H1 (cell line): ENCODE results near the gene ZBTB22. TPM values are rescaled to one million over a fixed set of nuclear protein-coding genes. Genes with fewer than 3 reads are reported as not detected.
A peak's percentile ranks its signal among the peaks of the same experiment; 100 is the strongest.

Source experiments
- CTCF ChIA-PET: fragments of 300-600 bp; sonication (Branson Sonifier 250); formaldehyde crosslinking; loops from one replicate; lab custom pipeline; 2021; ENCODE audit not compliant: partially characterized antibody; lab: Charles Lee
- POLR2A ChIA-PET: fragments of 300-600 bp; sonication (Branson Sonifier 250); formaldehyde crosslinking; loops from one replicate; lab custom pipeline; 2021; ENCODE audit warnings: inconsistent platforms; ENCODE audit not compliant: partially characterized antibody; lab: Charles Lee
- DNase-seq, 2 experiments: peaks; one replicate each; pipeline versions ENCODE4 v3.0.0 to v3.0.0-alpha.2; 2010 to 2022; ENCODE audit warnings: low spot score in 2 of 2, low read depth in 1 of 2, mixed read lengths in 1 of 2
- FAIRE-seq: peaks from 2 replicates; lab custom pipeline; 2011; peaks lifted over from hg19 to GRCh38; lab: Jason Lieb, UNC
- H2AFZ ChIP-seq: 2 replicates; pipeline ENCODE4 v1.8.1; 2012; ENCODE audit warnings: low read length, inconsistent platforms
- H2AK5ac ChIP-seq: 2 replicates; pipeline ENCODE4 v1.6.1; 2013; ENCODE audit warnings: low read depth, low read length
- H2BK120ac ChIP-seq: replicated peaks from 2 replicates; pipeline ENCODE3; 2013; ENCODE audit warnings: low read depth, low read length, inconsistent platforms
- H2BK12ac ChIP-seq: 2 replicates; pipeline ENCODE4 v1.6.1; 2013; ENCODE audit warnings: low read depth, low read length
- H2BK15ac ChIP-seq: 2 replicates; pipeline ENCODE4 v1.6.1; 2013; ENCODE audit warnings: low read length
- H2BK20ac ChIP-seq: 2 replicates; pipeline ENCODE4 v1.6.1; 2013; ENCODE audit warnings: low read length
- H2BK5ac ChIP-seq: 2 replicates; pipeline ENCODE4 v1.6.1; 2013; ENCODE audit warnings: low read depth, low read length
- H3K14ac ChIP-seq: 2 replicates; pipeline ENCODE4 v1.6.1; 2013; ENCODE audit warnings: inconsistent platforms; ENCODE audit not compliant: insufficient read length
- H3K18ac ChIP-seq: 2 replicates; pipeline ENCODE4 v1.6.1; 2013; ENCODE audit warnings: low read length; ENCODE audit errors: extremely low read depth
- H3K23ac ChIP-seq: 2 replicates; pipeline ENCODE4 v1.6.1; 2013; ENCODE audit warnings: inconsistent platforms; ENCODE audit not compliant: insufficient read length
- H3K23me2 ChIP-seq: 2 replicates; pipeline ENCODE4 v1.6.1; 2013; ENCODE audit warnings: low read depth, low read length
- H3K27ac ChIP-seq: 2 replicates; pipeline ENCODE4 v1.6.1; 2011; ENCODE audit warnings: low read depth, low read length, inconsistent platforms
- H3K27me3 ChIP-seq, 4 experiments: replicated peaks in 1 of 4; 1 replicate in 1 of 4; 2 replicates in 3 of 4; pipeline versions ENCODE4 v1.6.1 to v1.8.1; 2011 to 2013; ENCODE audit warnings: low read length in 3 of 4, mild to moderate bottlenecking in 3 of 4, inconsistent platforms in 2 of 4, mixed read lengths in 2 of 4, moderate library complexity in 1 of 4; ENCODE audit not compliant: control insufficient read depth in 3 of 4, insufficient read depth in 3 of 4; ENCODE audit errors: extremely low read depth in 1 of 4
- H3K36me3 ChIP-seq, 4 experiments: 2 replicates each; pipeline versions ENCODE4 v1.6.1 to v1.8.1; 2011 to 2013; ENCODE audit warnings: mild to moderate bottlenecking in 4 of 4, low read length in 3 of 4, moderate library complexity in 2 of 4, control low read depth in 1 of 4, inconsistent platforms in 1 of 4; ENCODE audit not compliant: insufficient read depth in 4 of 4, control insufficient read depth in 2 of 4
- H3K4ac ChIP-seq: replicated peaks from 2 replicates; pipeline ENCODE3; 2013; ENCODE audit warnings: low read length, low read depth, mixed read lengths, inconsistent platforms; ENCODE audit not compliant: insufficient read length
- H3K4me1 ChIP-seq, 4 experiments: replicated peaks in 1 of 4; 1 replicate in 1 of 4; 2 replicates in 3 of 4; pipeline versions ENCODE4 v1.6.1 to v1.8.1; 2011 to 2013; ENCODE audit warnings: low read length in 3 of 4, inconsistent platforms in 2 of 4, mixed read lengths in 1 of 4; ENCODE audit not compliant: insufficient read depth in 4 of 4, control insufficient read depth in 3 of 4
- H3K4me2 ChIP-seq, 2 experiments: 2 replicates each; pipeline versions ENCODE4 v1.6.1 to v1.8.1; 2011 to 2013; ENCODE audit warnings: low read depth in 2 of 2, low read length in 2 of 2, control low read depth in 1 of 2, inconsistent platforms in 1 of 2, mild to moderate bottlenecking in 1 of 2; ENCODE audit not compliant: insufficient read depth in 1 of 2
- H3K4me3 ChIP-seq, 4 experiments: fragments of 200-600, 300-600 bp in 1 of 4; sonication (generic), shearing (Covaris generic), sonication (Bioruptor Twin) in 1 of 4; 2 replicates each; pipeline versions ENCODE4 v1.5.1 to v1.8.1; 2011 to 2016; ENCODE audit warnings: low read length in 4 of 4, low read depth in 3 of 4, control low read depth in 2 of 4, inconsistent platforms in 2 of 4, mild to moderate bottlenecking in 2 of 4, mixed read lengths in 1 of 4, moderate library complexity in 1 of 4; ENCODE audit not compliant: insufficient read depth in 2 of 4; ENCODE audit errors: extremely low read depth in 1 of 4
- H3K56ac ChIP-seq: replicated peaks from 2 replicates; pipeline ENCODE3; 2013; ENCODE audit warnings: low read depth, mild to moderate bottlenecking, mixed read lengths, low read length, inconsistent platforms; ENCODE audit not compliant: insufficient read length
- H3K79me1 ChIP-seq: 2 replicates; pipeline ENCODE4 v1.6.1; 2013; ENCODE audit warnings: low read depth, low read length, control low read depth
- H3K79me2 ChIP-seq, 2 experiments: 2 replicates each; pipeline versions ENCODE4 v1.6.1 to v1.8.1; 2012 to 2013; ENCODE audit warnings: low read length in 2 of 2, mild to moderate bottlenecking in 2 of 2, inconsistent platforms in 1 of 2; ENCODE audit not compliant: insufficient read depth in 2 of 2, control insufficient read depth in 1 of 2
- H3K9ac ChIP-seq, 4 experiments: replicated peaks in 1 of 4; 1 replicate in 1 of 4; 2 replicates in 3 of 4; pipeline versions ENCODE4 v1.6.1 to v1.8.1; 2011 to 2013; ENCODE audit warnings: low read depth in 3 of 4, low read length in 3 of 4, control low read depth in 2 of 4, mild to moderate bottlenecking in 2 of 4, moderate library complexity in 2 of 4, inconsistent platforms in 1 of 4; ENCODE audit errors: extremely low read depth in 1 of 4
- H3K9me3 ChIP-seq, 2 experiments: 2 replicates each; pipeline versions ENCODE4 v1.6.1 to v1.8.1; 2012 to 2013; ENCODE audit warnings: mild to moderate bottlenecking in 2 of 2, moderate library complexity in 2 of 2, control low read depth in 1 of 2, inconsistent platforms in 1 of 2, low read depth in 1 of 2, low read length in 1 of 2, mixed read lengths in 1 of 2; ENCODE audit not compliant: insufficient read depth in 2 of 2
- H4K20me1 ChIP-seq, 2 experiments: replicated peaks in 1 of 2; 2 replicates each; pipeline versions ENCODE3 to v1.8.1; 2011 to 2013; ENCODE audit warnings: inconsistent platforms in 2 of 2, low read length in 2 of 2, mild to moderate bottlenecking in 1 of 2; ENCODE audit not compliant: insufficient read depth in 2 of 2, control insufficient read depth in 1 of 2
- H4K5ac ChIP-seq: 2 replicates; pipeline ENCODE4 v1.6.1; 2013; ENCODE audit warnings: low read length, low read depth, mixed read lengths, inconsistent platforms; ENCODE audit not compliant: insufficient read length
- H4K8ac ChIP-seq: 2 replicates; pipeline ENCODE4 v1.8.0; 2013; ENCODE audit warnings: mild to moderate bottlenecking, moderate library complexity, low read length, inconsistent platforms; ENCODE audit not compliant: insufficient read depth; ENCODE audit errors: extremely low read depth
- H4K91ac ChIP-seq: replicated peaks from 2 replicates; pipeline ENCODE3; 2013; ENCODE audit warnings: low read length, mixed read lengths, inconsistent platforms; ENCODE audit not compliant: insufficient read length
- SIN3A ChIP-seq, 2 experiments: IDR thresholded peaks in 1 of 2; conservative IDR thresholded peaks in 1 of 2; 2 replicates each; pipeline ENCODE4 v1.6.1; 2011 to 2012; ENCODE audit warnings: low read length in 2 of 2, improper control_type of control experiment in 1 of 2, low read depth in 1 of 2, mild to moderate bottlenecking in 1 of 2
- TCF12 ChIP-seq: IDR thresholded peaks from 2 replicates; pipeline ENCODE4 v1.6.1; 2011; ENCODE audit warnings: low read depth, mild to moderate bottlenecking, low read length
- WGBS, 2 experiments: shearing (Covaris generic) in 1 of 2; methylation state at CpG; one replicate each; pipeline versions ENCODE4 v1.1.6 to v1.1.7; 2013 to 2015; ENCODE audit warnings: low lambda C conversion rate in 2 of 2, mixed read lengths in 2 of 2, inconsistent platforms in 1 of 2, low coverage in 1 of 2, missing lambda C conversion rate in 1 of 2; ENCODE audit not compliant: insufficient replicate concordance in 2 of 2, insufficient coverage in 1 of 2, insufficient read length in 1 of 2; ENCODE audit errors: extremely low coverage in 1 of 2, missing lambda C conversion rate in 1 of 2; 5-methylcytosine and 5-hydroxymethylcytosine counted together
- polyA plus RNA-seq, 7 experiments: library from polyadenylated mRNA; depleted of rRNA in 3 of 7; stranded (reverse) in 5 of 7; unstranded in 2 of 7; fragments of >200 nt in 5 of 7; fragments of 200-250 nt in 2 of 7; gene quantifications; 1 replicate in 5 of 7; 2 replicates in 1 of 7; 4 replicates in 1 of 7; pipeline versions ENCODE4 v1.2.1 to v1.2.3, GENCODE V29; 2011 to 2013; ENCODE audit warnings: missing spikeins in 2 of 7, mixed read lengths in 2 of 7
- total RNA-seq: library from RNA; stranded (reverse); fragmentation: NEBNext Ultra II Directional; extraction: Animal tissue kit (Norgen Biotek cat#: 25700); gene quantifications from 2 replicates; pipeline ENCODE4 v1.2.1, GENCODE V29; 2021

ZBTB22 gene
- total and polyA plus RNA-seq, 2 of the 8 experiments (the other 6 are each of a cell fraction or from before 2014, with no cell fraction given), result 7.4 to 9.9 TPM

DNA sequence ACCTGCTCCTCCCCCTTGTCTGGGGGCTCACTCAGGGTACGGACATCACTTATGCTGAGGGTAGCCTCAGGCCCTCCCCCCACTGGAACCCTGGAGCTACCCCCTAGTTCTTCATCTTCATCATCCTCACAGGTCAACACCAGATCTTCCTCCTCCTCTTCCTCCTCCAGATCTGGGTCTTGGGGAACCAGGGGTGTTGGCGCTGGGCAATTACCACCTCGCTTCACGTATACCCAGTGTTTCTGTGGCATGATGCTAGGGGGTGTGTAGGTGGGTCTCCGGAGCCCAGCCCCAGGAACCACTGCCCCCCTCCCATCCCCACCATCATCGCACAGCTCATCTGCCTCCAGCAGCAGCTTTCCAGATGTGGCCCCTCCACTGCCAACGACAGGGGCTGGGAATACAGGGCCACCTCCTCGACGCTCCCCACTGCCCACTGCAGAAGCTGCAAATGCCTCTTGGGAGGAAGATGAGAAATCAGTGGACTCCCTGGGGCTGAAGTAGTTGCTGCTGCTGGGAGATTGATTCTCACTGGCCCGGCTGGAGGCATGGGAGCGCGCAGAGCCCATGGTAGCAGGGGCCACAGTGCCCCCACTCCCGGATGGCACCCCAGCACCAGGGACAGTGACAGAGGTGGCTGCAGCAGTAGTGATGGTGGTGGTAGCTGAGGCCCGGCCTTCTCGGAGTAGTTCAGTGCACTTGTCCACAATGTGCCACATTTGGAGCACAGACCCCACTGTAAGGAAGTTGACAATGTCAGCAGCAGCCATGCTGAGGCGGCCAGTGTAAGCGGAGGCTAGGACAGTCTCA is 1.5 kb downstream of the ZBTB22 start:
- WGBS, 2 experiments, result 86% methylated on average over 17 of the region's 17 CpGs; no CpG with 5 or more reads in 1 of the 2 experiments

More for the DNA sequence above, 1.5 kb downstream of the ZBTB22 start:
- Histone ChIP-seq H2AK5ac (peak overlapping the region; percentile 88; the same call in 1 of the 2 replicates), H4K20me1 (peaks cover 0 to 5% of the 10 kb centered on the region in 2 experiments), H3K4me2 (peak overlapping the region in 1 of 2 experiments; percentile 95; a peak in 1 of 4 replicates), H4K5ac (no peak overlapping the region), H3K9ac (no peak overlapping the region), H3K36me3 (peaks cover 8 to 27% (median 21%) of the 10 kb centered on the region in 4 experiments; a peak in 7 of 8 replicates), H3K79me1 (no peaks in the 10 kb centered on the region; the same call in 1 of the 2 replicates), H3K79me2 (peaks cover 0 to 17% of the 10 kb centered on the region in 2 experiments; a peak in 1 of 4 replicates), H2BK120ac (no peak overlapping the region), H2BK20ac (no peak overlapping the region), H2AFZ (no peak overlapping the region), H3K18ac (no peak overlapping the region), H3K27me3 (no peaks in the 10 kb centered on the region), H3K4ac (no peak overlapping the region), H3K4me3 (no peak overlapping the region), H3K14ac (no peak overlapping the region), H4K91ac (no peak overlapping the region), H2BK12ac (peak overlapping the region; percentile 23; the same call in 1 of the 2 replicates), H2BK15ac (no peak overlapping the region; the same call in 1 of the 2 replicates), H2BK5ac (peak overlapping the region; percentile 68; the same call in 1 of the 2 replicates), H3K56ac (no peak overlapping the region), H4K8ac (no peak overlapping the region), H3K9me3 (no peaks in the 10 kb centered on the region), H3K23ac (no peak overlapping the region), H3K4me1 (peaks cover 0 to 28% (median 17%) of the 10 kb centered on the region in 4 experiments; a peak in 6 of 7 replicates), H3K27ac (no peak overlapping the region), H3K23me2 (peaks cover 26% of the 10 kb centered on the region)
- no peak for DNase-seq
- POLR2A ChIA-PET, result interaction anchor here (0.6 to 6.3 kb wide), 8 partner anchors 15 to 426 kb away, joined by 3 to 30 read pairs (median 4); partner anchors contain the start of genes B3GALT4, RPS18 and VPS52
- CTCF ChIA-PET, result interaction anchor here (1.0 to 2.7 kb wide), 3 partner anchors 17 to 36 kb away, joined by 3 to 8 read pairs (median 3); partner anchors contain the start of gene RGL2
- no peak for FAIRE-seq
- TF ChIP-seq SIN3A (conservative IDR thresholded peaks at IDR 0.05 in 1 of 2, IDR thresholded peaks at IDR 0.05 in 1 of 2; ENCODE audit: low read depth in 1 of 2, low read length in 2 of 2) (0 out of 4 replicates have a peak, but pooled peaks of 1 of the 2 experiments have one; percentile 4), TCF12 (no peak)
